K562 (cell line): Measurements from ENCODE around the gene C6orf62. TPM values are rescaled to one million over a fixed set of nuclear protein-coding genes. Genes with fewer than 3 reads are reported as not detected.

Source experiments
- ATAC-seq: fragments of 200-7000 bp; cut with Tn5 transposase; 3 replicates; pipeline ENCODE4 v1.9.1; 2020; ENCODE audit warnings: moderate library complexity
- BruUV-seq: library from RNA; stranded (reverse); fragments of 400-500 nt; replicated peaks from 2 replicates; lab custom pipeline; 2021; lab: Mats Ljungman, UMichigan
- CTCF ChIA-PET: fragments of 300-600 bp; formaldehyde crosslinking; extraction: SDS; loops from one replicate; lab custom pipeline; 2021; ENCODE audit warnings: low intra/inter-chr PET ratio; lab: Yijun Ruan, JAX
- POLR2A ChIA-PET: fragments of 300-600, 350-650 bp; sonication (Branson Sonifier 250); formaldehyde crosslinking; extraction: SDS; loops from one replicate; lab custom pipeline; 2021; ENCODE audit warnings: antibody characterized with exemption, inconsistent platforms; lab: Yijun Ruan, JAX
- DNase-seq, 4 experiments: peaks; one replicate each; pipeline versions ENCODE4 v3.0.0 to v3.0.0-alpha.2; 2011 to 2018; ENCODE audit warnings: low spot score in 3 of 4, mixed read lengths in 3 of 4; ENCODE audit errors: extremely low read depth in 1 of 4
- FAIRE-seq: peaks from 2 replicates; lab custom pipeline; 2011; peaks lifted over from hg19 to GRCh38; lab: Jason Lieb, UNC
- H2AFZ ChIP-seq: 2 replicates; pipeline ENCODE4 v1.6.0; 2011; ENCODE audit warnings: low read depth, low read length, control low read depth, inconsistent platforms
- H3K27ac ChIP-seq: fragments of 200-600 bp; 3 replicates; pipeline ENCODE4 v1.8.0; 2011; ENCODE audit warnings: low read depth, mild to moderate bottlenecking, control low read depth, inconsistent platforms, low read length, moderate library complexity, mixed read lengths; ENCODE audit errors: extremely low read depth
- H3K27me3 ChIP-seq, 2 experiments: fragments of 300-600 bp in 1 of 2; 2 replicates in 1 of 2; 3 replicates in 1 of 2; pipeline versions ENCODE4 v1.6.0 to v1.8.0; 2011; ENCODE audit warnings: inconsistent platforms in 2 of 2, low read length in 2 of 2, mild to moderate bottlenecking in 1 of 2, mixed read lengths in 1 of 2, moderate library complexity in 1 of 2; ENCODE audit not compliant: control insufficient read depth in 2 of 2, insufficient read depth in 2 of 2
- H3K36me3 ChIP-seq: fragments of 300-600 bp; 3 replicates; pipeline ENCODE4 v1.8.0; 2011; ENCODE audit warnings: mild to moderate bottlenecking, low read length, inconsistent platforms; ENCODE audit not compliant: control insufficient read depth, insufficient read depth
- H3K4me1 ChIP-seq, 2 experiments: fragments of 200-600 bp in 1 of 2; replicated peaks in 1 of 2; 2 replicates in 1 of 2; 3 replicates in 1 of 2; pipeline versions ENCODE4 v1.5.1 to v1.8.0; 2011; ENCODE audit warnings: inconsistent platforms in 2 of 2, low read length in 2 of 2, mild to moderate bottlenecking in 1 of 2, mixed read lengths in 1 of 2, moderate library complexity in 1 of 2; ENCODE audit not compliant: control insufficient read depth in 2 of 2, insufficient read depth in 2 of 2
- H3K4me2 ChIP-seq: 2 replicates; pipeline ENCODE4 v1.6.1; 2011; ENCODE audit warnings: low read length, control low read depth, inconsistent platforms, mixed read lengths; ENCODE audit not compliant: insufficient read depth
- H3K4me3 ChIP-seq: fragments of 200-600 bp; sonication (generic), shearing (Covaris generic); 2 replicates; pipeline ENCODE4 v1.5.1; 2016; ENCODE audit warnings: control low read depth, inconsistent platforms
- H3K79me2 ChIP-seq: fragments of 200-600 bp; 3 replicates; pipeline ENCODE4 v1.8.0; 2011; ENCODE audit warnings: low read length, inconsistent platforms; ENCODE audit not compliant: control insufficient read depth, insufficient read depth
- H3K9ac ChIP-seq, 2 experiments: 2 replicates each; pipeline versions ENCODE4 v1.6.0 to v1.6.1; 2011; ENCODE audit warnings: low read depth in 2 of 2, low read length in 2 of 2, control low read depth in 1 of 2, inconsistent platforms in 1 of 2, mild to moderate bottlenecking in 1 of 2, mixed read lengths in 1 of 2; ENCODE audit not compliant: insufficient read depth in 1 of 2
- H3K9me1 ChIP-seq: one replicate; pipeline ENCODE4 v1.6.0; 2011; ENCODE audit warnings: inconsistent platforms, mild to moderate bottlenecking, low read length, moderate library complexity; ENCODE audit not compliant: control insufficient read depth, insufficient read depth
- H3K9me3 ChIP-seq: replicated peaks from 2 replicates; pipeline ENCODE4 v1.5.1; 2011; ENCODE audit warnings: low read depth, low read length, inconsistent platforms; ENCODE audit not compliant: control insufficient read depth, insufficient read depth
- H4K20me1 ChIP-seq: replicated peaks from 2 replicates; pipeline ENCODE4 v1.6.1; 2011; ENCODE audit warnings: low read length, inconsistent platforms, mixed read lengths; ENCODE audit not compliant: control insufficient read depth, insufficient read depth
- CHCHD3 ChIP-seq: fragments of 250-450 bp; sonication (Bioruptor Pico); IDR thresholded peaks from 2 replicates; pipeline ENCODE4 v2.1.2; 2022; ENCODE audit warnings: mild to moderate bottlenecking
- CHD1 ChIP-seq: fragments of 200-600 bp; sonication (generic); IDR thresholded peaks from one replicate; pipeline ENCODE4 v1.6.1; 2012; ENCODE audit warnings: mild to moderate bottlenecking, moderate library complexity, low read length, inconsistent platforms
- COPS2 ChIP-seq: fragments of 450-650 bp; conservative IDR thresholded peaks from 2 replicates; pipeline ENCODE4 v1.6.1; 2016; ENCODE audit warnings: mild to moderate bottlenecking, moderate library complexity
- EGR1 ChIP-seq: fragments of 450-650 bp; conservative IDR thresholded peaks from 2 replicates; pipeline ENCODE4 v1.6.1; 2017; ENCODE audit warnings: mild to moderate bottlenecking
- ETV6 ChIP-seq, 3 experiments: fragments of 150-350 bp in 1 of 3; sonication (generic) in 1 of 3; formaldehyde crosslinking in 1 of 3; IDR thresholded peaks; 2 replicates each; pipeline versions ENCODE4 v1.6.1 to v1.8.0; 2014 to 2022; ENCODE audit warnings: borderline replicate concordance in 2 of 3, low read depth in 2 of 3, antibody characterized with exemption in 1 of 3, low read length in 1 of 3, mild to moderate bottlenecking in 1 of 3, missing genetic modification reagents in 1 of 3
- THAP7 ChIP-seq: fragments of 250-450 bp; sonication (Bioruptor Pico); IDR thresholded peaks from 2 replicates; pipeline ENCODE4 v1.5.0; 2021
- XRCC3 ChIP-seq: fragments of 450-650 bp; IDR thresholded peaks from 2 replicates; pipeline ENCODE4 v1.6.1; 2017; ENCODE audit warnings: mild to moderate bottlenecking, moderate library complexity
- YY1 ChIP-seq, 3 experiments: IDR thresholded peaks; 2 replicates each; pipeline ENCODE4 v1.6.1; 2011; ENCODE audit warnings: low read length in 2 of 3, mild to moderate bottlenecking in 2 of 3, moderate library complexity in 2 of 3, borderline replicate concordance in 1 of 3, control low read depth in 1 of 3, low read depth in 1 of 3; ENCODE audit not compliant: insufficient read depth in 3 of 3, insufficient replicate concordance in 2 of 3, control insufficient read depth in 1 of 3, insufficient read length in 1 of 3; ENCODE audit errors: extremely low read depth in 1 of 3
- ZC3H8 ChIP-seq: fragments of 450-650 bp; IDR thresholded peaks from 2 replicates; pipeline ENCODE4 v1.6.1; 2017
- ZNF512 ChIP-seq: IDR thresholded peaks from 2 replicates; pipeline ENCODE4 v1.6.1; 2016; ENCODE audit warnings: missing genetic modification characterization, missing compliant biosample characterization
- ZNF644 ChIP-seq: fragments of 200-800 bp; sonication (Bioruptor generic); IDR thresholded peaks from 2 replicates; pipeline ENCODE4 v1.6.1; 2016; ENCODE audit warnings: low read depth, missing genetic modification characterization, missing compliant biosample characterization
- WGBS: fragments of 100-300 bp; shearing (Covaris generic); methylation state at CpG from one replicate; pipeline ENCODE4 v1.1.6; 2016; ENCODE audit warnings: low coverage, mixed read lengths; ENCODE audit not compliant: insufficient coverage; ENCODE audit errors: missing lambda C conversion rate; 5-methylcytosine and 5-hydroxymethylcytosine counted together
- in situ Hi-C: fragments of 300-500 bp; cut with MboI; formaldehyde crosslinking; loops from 4 replicates; pipeline ENCODE4 v1.15.0; 2018; ENCODE audit warnings: inconsistent platforms, mixed read lengths
- intact Hi-C: fragments of 100-400 bp; cut with micrococcal nuclease; formaldehyde crosslinking; loops from 2 replicates; pipeline ENCODE4 v1.14.2; 2022
- polyA plus RNA-seq, 8 experiments: library from polyadenylated mRNA; depleted of rRNA in 4 of 8; stranded (reverse) in 5 of 8; unstranded in 3 of 8; fragments of >200 nt; fragmentation: Nextera tagmentation in 2 of 8; fragmentation: Illumina TruSeq in 1 of 8; extraction: Ambion mirVana in 2 of 8; extraction: Trizol in 1 of 8; gene quantifications; 2 replicates each; pipeline versions ENCODE4 v1.2.1 to v1.2.3, GENCODE V29; 2011 to 2014; ENCODE audit warnings: inconsistent platforms in 1 of 8, missing spikeins in 1 of 8
- total RNA-seq, 7 experiments: library from RNA; depleted of rRNA in 6 of 7; stranded (reverse); fragments of >200 nt in 6 of 7; fragmentation: Illumina TruSeq in 2 of 7; extraction: Trizol in 2 of 7; gene quantifications; 2 replicates each; pipeline versions ENCODE4 v1.2.1 to v1.2.3, GENCODE V29; 2011 to 2021; ENCODE audit warnings: low replicate concordance in 1 of 7
- TF ChIP-seq, protein P1 (sequence below): fragments of 250-450 bp; sonication (Bioruptor Pico); IDR thresholded peaks from 2 replicates; pipeline ENCODE4 v1.9.0; 2021; ENCODE audit warnings: mild to moderate bottlenecking
- TF ChIP-seq, protein P2 (sequence below), 2 experiments: fragments of 450-650 bp; conservative IDR thresholded peaks; 2 replicates each; pipeline ENCODE4 v1.6.1; 2017; ENCODE audit warnings: mild to moderate bottlenecking in 2 of 2, moderate library complexity in 2 of 2
- TF ChIP-seq, protein P3 (sequence below): IDR thresholded peaks from 2 replicates; pipeline ENCODE4 v1.6.1; 2014; ENCODE audit warnings: antibody characterized with exemption

The C6orf62 gene
- total and polyA plus RNA-seq, 9 of the 15 experiments (the other 6 are each of a cell fraction or from before 2014, with no cell fraction given), result 48.5 to 579 (median 111) TPM

DNA sequence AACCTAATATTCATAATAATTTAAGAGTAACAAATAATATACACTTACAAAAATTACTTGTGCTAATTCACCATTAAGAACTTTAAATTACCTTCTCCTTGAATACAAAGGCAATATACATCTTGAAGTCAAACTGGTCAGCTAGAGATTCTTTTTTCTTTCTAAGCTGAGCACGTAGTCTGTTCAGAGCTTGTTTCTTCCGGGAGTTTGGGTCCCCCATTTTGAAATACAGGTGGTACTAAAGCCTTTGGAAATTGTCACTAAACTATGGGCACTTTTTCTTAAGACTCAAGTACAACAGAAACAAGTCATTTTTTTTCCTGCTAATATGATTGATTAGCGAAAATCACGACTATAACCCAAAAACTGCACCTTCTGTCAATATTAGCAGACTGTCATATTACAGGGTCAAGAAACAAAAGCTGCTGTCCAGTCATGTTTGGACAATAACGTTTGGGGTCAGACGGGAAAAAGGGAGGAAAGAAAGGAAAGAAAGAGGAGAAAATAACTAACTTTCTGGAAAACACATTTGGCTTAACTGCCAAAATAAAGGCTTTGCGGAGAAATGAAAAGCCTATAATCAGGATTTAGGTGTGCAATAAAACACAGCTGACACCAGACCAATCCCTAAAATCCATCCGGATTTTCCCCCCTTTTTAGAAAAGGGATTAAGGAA lies 367 bp downstream of the C6orf62 start:
- no peak for FAIRE-seq
- ChIA-PET CTCF (interaction anchor here (0.6 kb wide), 1 partner anchor 329 kb away, joined by 6 read pairs; no protein-coding TSS in a partner anchor), POLR2A (interaction anchor here (0.7 to 3.4 kb wide), 22 partner anchors 9 to 230 kb away, joined by 3 to 45 read pairs (median 4); partner anchors contain the start of genes ACOT13, GMNN and TDP2)
- Histone ChIP-seq H3K9ac (peak overlapping the region; percentile 89 to 97), H3K27ac (peak overlapping the region; percentile 97), H4K20me1 (peaks cover 28% of the 10 kb centered on the region), H3K4me3 (peak overlapping the region; percentile 94), H3K4me1 (peaks cover 6 to 17% of the 10 kb centered on the region in 2 experiments; a peak in 3 of 5 replicates), H3K9me3 (no peaks in the 10 kb centered on the region; the same call in 1 of the 2 replicates), H3K36me3 (peaks cover 57% of the 10 kb centered on the region), H3K27me3 (no peaks in the 10 kb centered on the region), H3K9me1 (peaks cover 4% of the 10 kb centered on the region), H3K4me2 (peak overlapping the region; percentile 93), H2AFZ (no peak overlapping the region), H3K79me2 (peaks cover 70% of the 10 kb centered on the region)
- in situ Hi-C loops, result no loop called here
- no TSS peak for BruUV-seq
- 0% methylated on average over 8 of the region's 8 CpGs for WGBS
- DNase-seq, result no peak
- ATAC-seq, result no peak
- intact Hi-C loops, result loop anchor here (2.0 kb wide), 1 partner anchor 52 kb away; the partner anchor contains the start of genes ACOT13 and TDP2
- TF ChIP-seq ZNF644 (tag), result 0 out of 2 replicates have a peak, but pooled peaks have one; percentile 14
- no peak for TF ChIP-seq COPS2
- no peak for TF ChIP-seq ZC3H8
- TF ChIP-seq, protein P1, sequence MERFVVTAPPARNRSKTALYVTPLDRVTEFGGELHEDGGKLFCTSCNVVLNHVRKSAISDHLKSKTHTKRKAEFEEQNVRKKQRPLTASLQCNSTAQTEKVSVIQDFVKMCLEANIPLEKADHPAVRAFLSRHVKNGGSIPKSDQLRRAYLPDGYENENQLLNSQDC, result 0 out of 2 replicates have a peak, but pooled peaks have one; percentile 23
- TF ChIP-seq, protein P2, sequence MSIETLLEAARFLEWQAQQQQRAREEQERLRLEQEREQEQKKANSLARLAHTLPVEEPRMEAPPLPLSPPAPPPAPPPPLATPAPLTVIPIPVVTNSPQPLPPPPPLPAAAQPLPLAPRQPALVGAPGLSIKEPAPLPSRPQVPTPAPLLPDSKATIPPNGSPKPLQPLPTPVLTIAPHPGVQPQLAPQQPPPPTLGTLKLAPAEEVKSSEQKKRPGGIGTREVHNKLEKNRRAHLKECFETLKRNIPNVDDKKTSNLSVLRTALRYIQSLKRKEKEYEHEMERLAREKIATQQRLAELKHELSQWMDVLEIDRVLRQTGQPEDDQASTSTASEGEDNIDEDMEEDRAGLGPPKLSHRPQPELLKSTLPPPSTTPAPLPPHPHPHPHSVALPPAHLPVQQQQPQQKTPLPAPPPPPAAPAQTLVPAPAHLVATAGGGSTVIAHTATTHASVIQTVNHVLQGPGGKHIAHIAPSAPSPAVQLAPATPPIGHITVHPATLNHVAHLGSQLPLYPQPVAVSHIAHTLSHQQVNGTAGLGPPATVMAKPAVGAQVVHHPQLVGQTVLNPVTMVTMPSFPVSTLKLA (conservative IDR thresholded peaks at IDR 0.05), result peak in 1 of 2 experiments; percentile 15; a peak in 2 of 4 replicates
- TF ChIP-seq YY1 (IDR thresholded peaks at IDR 0.05; ENCODE audit: borderline replicate concordance in 1 of 3, control insufficient read depth in 1 of 3, extremely low read depth in 1 of 3, insufficient read depth in 3 of 3, insufficient read length in 1 of 3, insufficient replicate concordance in 2 of 3, low read depth in 1 of 3, low read length in 2 of 3), result peak in 1 of 3 experiments; percentile 61
- no peak for TF ChIP-seq ETV6 (IDR thresholded peaks at IDR 0.05; ENCODE audit: borderline replicate concordance in 1 of 2, low read depth in 2 of 2, low read length in 1 of 2)
- TF ChIP-seq ETV6 (CRISPR knock-in tag; IDR thresholded peaks at IDR 0.05; ENCODE audit: borderline replicate concordance), result no peak
- TF ChIP-seq CHCHD3, result 0 out of 2 replicates have a peak, but pooled peaks have one; percentile 34
- no peak for TF ChIP-seq XRCC3
- TF ChIP-seq THAP7 (CRISPR knock-in tag), result no peak
- TF ChIP-seq EGR1, result no peak
- peak; percentile 85 for TF ChIP-seq ZNF512
- TF ChIP-seq, protein P3, sequence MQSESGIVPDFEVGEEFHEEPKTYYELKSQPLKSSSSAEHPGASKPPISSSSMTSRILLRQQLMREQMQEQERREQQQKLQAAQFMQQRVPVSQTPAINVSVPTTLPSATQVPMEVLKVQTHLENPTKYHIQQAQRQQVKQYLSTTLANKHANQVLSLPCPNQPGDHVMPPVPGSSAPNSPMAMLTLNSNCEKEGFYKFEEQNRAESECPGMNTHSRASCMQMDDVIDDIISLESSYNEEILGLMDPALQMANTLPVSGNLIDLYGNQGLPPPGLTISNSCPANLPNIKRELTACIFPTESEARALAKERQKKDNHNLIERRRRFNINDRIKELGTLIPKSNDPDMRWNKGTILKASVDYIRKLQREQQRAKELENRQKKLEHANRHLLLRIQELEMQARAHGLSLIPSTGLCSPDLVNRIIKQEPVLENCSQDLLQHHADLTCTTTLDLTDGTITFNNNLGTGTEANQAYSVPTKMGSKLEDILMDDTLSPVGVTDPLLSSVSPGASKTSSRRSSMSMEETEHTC, result no peak
- peak; percentile 35 for TF ChIP-seq CHD1
